Stimulated activated naive B cell treated with anti-CD40 and anti-IgM and Interleukin-4, amounts not matched to agents 10 μg/mL and 1 μg/mL and 100 μg/mL, for 72 hours (primary cell): ENCODE results near the gene FDXR.
A peak's percentile ranks its signal among the peaks of the same experiment; 100 is the strongest.
"Not testable (repeated sequence)": the region's sequence is repeated elsewhere in the genome, so short reads cannot be mapped to it uniquely, and the experiment has no call there.

Experiments
- ATAC-seq, 2 donors: fragments of 150-1000 bp; cut with Tn5 transposase; replicated peaks; 2 replicates each; pipeline ENCODE4 v1.10.0; 2021; ENCODE audit warnings: moderate library complexity in 1 of 2
- DNase-seq: peaks from one replicate; pipeline ENCODE4 v3.0.0; 2021
- H3K27ac Mint-ChIP-seq: one replicate; pipeline ENCODE4 v1.8.0; 2022; ENCODE audit warnings: mild to moderate bottlenecking, mixed read lengths
- H3K27me3 Mint-ChIP-seq, 2 donors: one replicate each; pipeline ENCODE4 v1.8.0; 2022; ENCODE audit warnings: mixed read lengths in 2 of 2
- H3K36me3 Mint-ChIP-seq, 2 donors: one replicate each; pipeline ENCODE4 v1.8.0; 2022; ENCODE audit warnings: mixed read lengths in 2 of 2, mild to moderate bottlenecking in 1 of 2
- H3K4me1 Mint-ChIP-seq, 2 donors: one replicate each; pipeline ENCODE4 v1.8.0; 2022; ENCODE audit warnings: mixed read lengths in 2 of 2, mild to moderate bottlenecking in 1 of 2
- H3K4me3 Mint-ChIP-seq, 2 donors: one replicate each; pipeline ENCODE4 v1.8.0; 2022; ENCODE audit warnings: mild to moderate bottlenecking in 2 of 2, mixed read lengths in 2 of 2, moderate library complexity in 1 of 2
- H3K9me3 Mint-ChIP-seq, 2 donors: one replicate each; pipeline ENCODE4 v1.8.0; 2022; ENCODE audit warnings: mixed read lengths in 2 of 2, mild to moderate bottlenecking in 1 of 2

The FDXR gene

DNA sequence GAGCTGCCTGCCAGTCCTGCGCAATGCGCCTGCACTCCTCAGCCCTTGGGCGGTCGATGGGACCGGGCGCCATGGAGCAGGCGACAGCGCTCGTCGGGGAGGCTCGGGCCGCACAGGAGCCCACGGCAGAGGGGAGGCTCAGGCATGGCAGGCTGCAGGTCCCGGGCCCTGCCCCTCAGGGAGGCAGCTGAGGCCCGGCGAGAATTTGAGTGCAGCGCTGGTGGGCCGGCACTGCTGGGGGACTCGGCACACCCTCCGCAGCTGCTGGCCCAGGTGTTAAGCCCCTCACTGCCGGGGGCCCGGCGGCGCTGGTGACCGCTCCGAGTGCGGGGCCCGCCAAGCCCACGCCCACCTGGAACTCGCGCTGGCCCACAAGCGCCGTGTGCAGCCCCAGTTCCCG lies 34.2 kb upstream of the FDXR start:
- Mint-ChIP-seq H3K27me3 (peaks cover 28 to 40% of the 10 kb centered on the region in 2 donors), H3K4me3 (no peak overlapping the region), H3K4me1 (no peaks in the 10 kb centered on the region), H3K36me3 (no peaks in the 10 kb centered on the region), H3K9me3 (no peaks in the 10 kb centered on the region), H3K27ac (no peak overlapping the region)
- no peak for ATAC-seq
- no peak for DNase-seq

- H3K4me3 Mint-ChIP-seq, H3K9me3 Mint-ChIP-seq, ATAC-seq, H3K4me1 Mint-ChIP-seq, DNase-seq, H3K27ac Mint-ChIP-seq, H3K36me3 Mint-ChIP-seq: not testable (repeated sequence)
- peaks cover 34 to 41% of the 10 kb centered on the region in 2 donors for H3K27me3 Mint-ChIP-seq
These were observed 33.5 kb upstream of the FDXR start for GRCh38 chr17:74906214-74906793.

GRCh38 chr17:74904687-74905409 lies 32.1 kb upstream of the FDXR start:
- Mint-ChIP-seq H3K9me3 (no peaks in the 10 kb centered on the region), H3K4me3 (no peak overlapping the region), H3K27me3 (peaks cover 43 to 44% of the 10 kb centered on the region in 2 donors), H3K36me3 (no peaks in the 10 kb centered on the region), H3K27ac (no peak overlapping the region), H3K4me1 (no peaks in the 10 kb centered on the region)
- no peak for ATAC-seq
- DNase-seq, result no peak

GRCh38 chr17:74903671-74904070 lies 30.9 kb upstream of the FDXR start:
- H3K4me3 Mint-ChIP-seq, result no peak overlapping the region
- no peaks in the 10 kb centered on the region for H3K9me3 Mint-ChIP-seq
- DNase-seq, result no peak
- H3K36me3 Mint-ChIP-seq, result no peaks in the 10 kb centered on the region
- no peak overlapping the region for H3K27ac Mint-ChIP-seq
- H3K27me3 Mint-ChIP-seq, result peaks cover 41 to 48% of the 10 kb centered on the region in 2 donors
- H3K4me1 Mint-ChIP-seq, result no peaks in the 10 kb centered on the region
- ATAC-seq, result no peak

DNA sequence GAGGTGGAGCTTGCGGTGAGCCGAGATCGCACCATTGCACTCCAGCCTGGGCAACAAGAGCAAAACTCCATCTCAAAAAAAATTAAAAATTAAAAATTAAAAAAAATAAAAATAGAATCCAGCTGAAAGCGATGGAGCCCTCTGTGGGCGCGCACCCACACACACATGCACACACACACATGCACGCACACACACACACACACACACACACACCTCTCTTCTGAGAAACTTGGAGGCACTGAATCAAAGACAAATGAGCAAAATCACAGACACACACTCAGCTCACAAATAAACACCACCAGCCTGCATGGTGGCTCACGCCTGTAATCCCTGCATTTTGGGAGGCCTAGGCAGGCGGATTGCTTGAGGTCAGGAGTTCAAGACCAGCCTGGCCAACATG lies 30.2 kb upstream of the FDXR start:
- no peak overlapping the region for H3K27ac Mint-ChIP-seq
- no peaks in the 10 kb centered on the region for H3K9me3 Mint-ChIP-seq
- H3K27me3 Mint-ChIP-seq, result peaks cover 46 to 50% of the 10 kb centered on the region in 2 donors
- no peak overlapping the region for H3K4me3 Mint-ChIP-seq
- H3K36me3 Mint-ChIP-seq, result no peaks in the 10 kb centered on the region
- ATAC-seq, result no peak
- no peak for DNase-seq
- H3K4me1 Mint-ChIP-seq, result no peaks in the 10 kb centered on the region

- Mint-ChIP-seq H3K4me1 (no peaks in the 10 kb centered on the region), H3K27ac (no peak overlapping the region), H3K36me3 (no peaks in the 10 kb centered on the region), H3K4me3 (no peak overlapping the region), H3K9me3 (no peaks in the 10 kb centered on the region), H3K27me3 (peaks cover 51 to 54% of the 10 kb centered on the region in 2 donors)
- ATAC-seq (no peak), DNase-seq (no peak)
These were observed 28.8 kb upstream of the FDXR start for GRCh38 chr17:74901353-74902135.

- H3K9me3 Mint-ChIP-seq, result no peaks in the 10 kb centered on the region
- no peak overlapping the region for H3K4me3 Mint-ChIP-seq
- no peaks in the 10 kb centered on the region for H3K4me1 Mint-ChIP-seq
- H3K27ac Mint-ChIP-seq, result no peak overlapping the region
- ATAC-seq, result no peak
- DNase-seq, result no peak
- no peaks in the 10 kb centered on the region for H3K36me3 Mint-ChIP-seq
- H3K27me3 Mint-ChIP-seq, result peaks cover 57 to 60% of the 10 kb centered on the region in 2 donors
These were observed 27.4 kb upstream of the FDXR start for GRCh38 chr17:74900208-74900607.

DNA sequence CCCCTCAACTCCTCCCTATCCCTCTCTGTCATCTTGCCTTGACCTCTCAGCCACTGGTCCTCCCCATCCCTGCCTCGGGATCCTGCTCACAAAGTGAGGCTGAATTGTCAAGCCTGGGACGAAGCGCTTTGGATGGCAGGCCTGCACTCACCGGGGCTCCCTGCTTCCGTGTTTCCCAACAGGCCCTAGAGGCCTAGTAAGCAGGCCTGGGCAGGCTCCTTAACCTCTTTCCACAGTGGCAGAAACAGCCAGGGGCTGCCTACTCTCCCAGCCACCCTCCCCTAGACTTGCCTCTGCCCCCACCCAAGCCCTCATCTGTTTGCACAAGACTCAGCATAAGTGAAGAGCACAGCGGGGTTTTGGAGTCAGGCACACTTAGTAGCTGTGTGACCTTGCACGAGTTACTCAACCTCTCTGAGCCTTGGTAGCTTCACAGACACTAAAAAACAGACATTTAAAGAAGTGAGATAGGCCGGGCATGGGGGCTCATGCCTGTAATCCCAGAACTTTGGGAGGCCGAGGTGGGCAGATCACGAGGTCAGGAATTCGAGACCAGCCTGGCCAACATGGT lies 25.7 kb upstream of the FDXR start:
- ATAC-seq (no peak), DNase-seq (no peak)
- Mint-ChIP-seq H3K4me3 (no peak overlapping the region), H3K27ac (peak overlapping the region; percentile 78), H3K9me3 (no peaks in the 10 kb centered on the region), H3K36me3 (no peaks in the 10 kb centered on the region), H3K4me1 (peaks cover 3 to 6% of the 10 kb centered on the region in 2 donors), H3K27me3 (peaks cover 65 to 68% of the 10 kb centered on the region in 2 donors)

GRCh38 chr17:74893936-74894671 lies 21.3 kb upstream of the FDXR start:
- Mint-ChIP-seq H3K4me3 (peak overlapping the region; percentile 53 to 78), H3K27ac (no peak overlapping the region), H3K27me3 (peaks cover 57 to 71% of the 10 kb centered on the region in 2 donors), H3K4me1 (peaks cover 5 to 14% of the 10 kb centered on the region in 2 donors), H3K9me3 (no peaks in the 10 kb centered on the region), H3K36me3 (no peaks in the 10 kb centered on the region)
- no peak for ATAC-seq
- no peak for DNase-seq

DNA sequence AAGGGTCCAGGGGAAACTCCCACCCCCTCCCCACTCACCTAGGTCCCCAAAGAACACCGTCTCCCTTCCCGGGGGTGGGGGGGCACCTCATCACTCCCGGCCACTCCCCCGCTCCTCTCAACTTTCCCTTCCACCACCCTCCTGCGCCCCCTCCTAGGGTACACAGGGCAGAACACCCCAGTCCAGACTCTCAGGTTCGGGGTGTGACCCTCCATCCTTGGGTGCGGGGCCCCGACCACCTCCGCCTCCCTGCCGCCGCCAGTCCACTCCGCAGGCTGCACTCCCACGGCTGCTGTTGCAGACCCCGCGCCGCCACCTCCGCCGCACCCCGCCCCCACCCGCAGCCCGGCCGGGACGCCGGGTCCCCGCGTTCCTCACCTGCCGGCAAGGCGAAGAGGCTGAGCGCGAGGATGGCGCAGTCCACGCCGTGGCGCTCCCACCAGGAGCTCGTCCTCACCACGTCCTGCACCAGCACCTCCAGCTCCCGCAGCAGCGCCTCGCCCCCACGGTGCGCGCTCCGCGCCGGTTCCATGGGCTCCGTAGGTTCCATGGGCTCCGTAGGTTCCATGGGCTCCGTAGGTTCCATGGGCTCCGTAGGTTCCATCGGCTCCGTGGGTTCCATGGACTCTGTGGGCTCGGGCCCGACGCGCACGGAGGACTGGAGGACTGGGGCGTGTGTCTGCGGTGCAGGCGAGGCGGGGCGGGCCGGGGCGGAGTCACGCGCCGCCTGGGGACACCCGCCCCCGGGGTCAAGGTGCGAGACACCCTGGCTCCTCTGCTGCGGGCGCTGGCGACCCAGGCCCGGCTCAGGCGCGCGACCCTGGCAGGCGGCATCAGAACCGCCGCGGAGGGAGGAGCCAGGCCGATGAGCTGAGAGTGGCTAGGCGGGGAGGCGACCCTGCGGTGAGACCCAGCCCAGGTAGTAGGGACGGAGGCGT lies 20.4 kb upstream of the FDXR start, which contains the start of gene FADS6:
TSS of gene FADS6 (minus strand) at position 660 of the 938 bp plus-strand sequence. CDS start at position 622, 38 bp downstream.
- H3K27ac Mint-ChIP-seq, result no peak within 1 kb of the TSS

DNA sequence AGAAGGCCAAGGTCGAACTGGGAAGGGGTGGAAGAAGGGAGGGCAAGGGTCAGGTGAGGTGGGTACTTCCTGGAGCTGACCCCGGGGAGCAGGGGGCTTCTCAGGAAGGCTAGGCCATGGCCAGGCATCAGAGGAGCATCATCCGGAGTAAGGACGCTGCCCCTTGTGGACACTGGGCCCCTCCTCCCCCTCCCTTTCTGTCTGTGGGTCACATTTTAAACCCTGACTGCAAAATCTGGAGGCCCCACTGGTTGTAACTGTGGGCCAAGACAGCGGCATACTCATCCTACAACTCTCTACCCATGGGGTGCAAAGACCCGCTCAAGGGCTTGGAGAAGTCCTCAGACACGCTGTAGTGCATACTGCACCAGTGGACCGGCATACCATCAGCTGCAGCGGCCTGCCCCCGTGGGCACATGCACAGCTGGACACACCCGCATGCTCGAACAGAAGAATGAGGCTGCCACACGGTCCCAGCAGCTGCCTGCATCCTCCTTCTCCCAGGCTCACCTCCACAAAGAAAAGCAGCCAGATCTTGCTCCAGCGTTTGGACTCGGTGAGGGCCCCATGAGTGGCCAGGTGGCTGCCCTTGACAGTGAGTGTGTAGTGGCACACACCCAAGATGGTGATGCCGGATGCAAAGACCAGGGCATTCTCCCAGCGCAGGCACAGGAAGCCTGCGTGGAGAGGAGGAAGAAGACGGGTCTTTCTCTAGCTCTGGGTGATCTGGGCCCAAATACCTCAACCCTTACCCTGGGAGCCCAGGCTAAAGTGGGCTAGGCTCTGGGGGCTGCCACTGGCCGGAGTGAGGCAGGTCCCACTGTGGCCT lies 19.4 kb upstream of the FDXR start:
- no peak overlapping the region for H3K4me3 Mint-ChIP-seq
- DNase-seq (no peak), ATAC-seq (no peak)
- H3K4me1 Mint-ChIP-seq, result peaks cover 5 to 14% of the 10 kb centered on the region in 2 donors
- no peaks in the 10 kb centered on the region for H3K9me3 Mint-ChIP-seq
- H3K27me3 Mint-ChIP-seq, result peaks cover 57 to 77% of the 10 kb centered on the region in 2 donors
- no peak overlapping the region for H3K27ac Mint-ChIP-seq
- no peaks in the 10 kb centered on the region for H3K36me3 Mint-ChIP-seq

More for the DNA sequence above, 20.4 kb upstream of the FDXR start, which contains the start of gene FADS6:
- H3K4me3 Mint-ChIP-seq, result peak within 1 kb of the TSS; percentile 71 to 78
- peaks cover 5 to 14% of the 10 kb centered on the region in 2 donors for H3K4me1 Mint-ChIP-seq
- no peaks in the 10 kb centered on the region for H3K36me3 Mint-ChIP-seq
- H3K9me3 Mint-ChIP-seq, result no peaks in the 10 kb centered on the region
- ATAC-seq (peak; percentile 27 to 45), DNase-seq (no peak)
- H3K27me3 Mint-ChIP-seq, result peaks cover 55 to 74% of the 10 kb centered on the region in 2 donors

- Mint-ChIP-seq H3K36me3 (no peaks in the 10 kb centered on the region), H3K4me1 (peaks cover 5 to 14% of the 10 kb centered on the region in 2 donors), H3K27me3 (peaks cover 53 to 76% of the 10 kb centered on the region in 2 donors), H3K9me3 (no peaks in the 10 kb centered on the region), H3K27ac (no peak overlapping the region), H3K4me3 (no peak overlapping the region)
- ATAC-seq (no peak), DNase-seq (no peak)
These were observed 17.8 kb upstream of the FDXR start for GRCh38 chr17:74890554-74890953.
